GM18861 (cell line): Measurements from ENCODE around the gene MUL1.
"Not testable (repeated sequence)": the region's sequence is repeated elsewhere in the genome, so short reads cannot be mapped to it uniquely, and the experiment has no call there.

Source experiments
- ATAC-seq: cut with Tn5 transposase; IDR thresholded peaks from one replicate; pipeline ENCODE4 v1.9.1; 2021; ENCODE audit not compliant: unreplicated experiment

The MUL1 gene

GRCh38 chr1:20519609-20520262 lies 11.8 kb upstream of the MUL1 start:
- ATAC-seq, result not testable (repeated sequence)

GRCh38 chr1:20511518-20512428 lies 3.8 kb upstream of the MUL1 start:
- no peak for ATAC-seq

GRCh38 chr1:20508411-20508771 lies 440 bp upstream of the MUL1 start:
- no peak for ATAC-seq

GRCh38 chr1:20507248-20507563 lies 745 bp downstream of the MUL1 start:
- ATAC-seq, result peak; percentile 11

GRCh38 chr1:20505488-20505887 lies 2.5 kb downstream of the MUL1 start:
- ATAC-seq, result no peak

GRCh38 chr1:20500716-20501115 lies 7.2 kb downstream of the MUL1 start:
- no peak for ATAC-seq

- ATAC-seq, result no peak
Observed at GRCh38 chr1:20499718-20500117, 8.2 kb downstream of the MUL1 start.

- no peak for ATAC-seq
Observed at GRCh38 chr1:20499105-20499504, 8.8 kb downstream of the MUL1 start.

GRCh38 chr1:20498116-20498515 lies 9.8 kb downstream of the MUL1 start:
- no peak for ATAC-seq

GRCh38 chr1:20497506-20497905 lies 10.4 kb downstream of the MUL1 start:
- ATAC-seq, result no peak

- not testable (repeated sequence) for ATAC-seq
Observed at GRCh38 chr1:20496725-20497383, 11.1 kb downstream of the MUL1 start.

- ATAC-seq, result no peak
Observed at GRCh38 chr1:20496241-20496661, 11.7 kb downstream of the MUL1 start.

GRCh38 chr1:20495661-20496060 lies 12.3 kb downstream of the MUL1 start:
- no peak for ATAC-seq

- ATAC-seq, result no peak
Observed at GRCh38 chr1:20494609-20495311, 13.2 kb downstream of the MUL1 start.

- no peak for ATAC-seq
Observed at GRCh38 chr1:20493839-20494608, 13.9 kb downstream of the MUL1 start.

GRCh38 chr1:20493309-20493708 lies 14.6 kb downstream of the MUL1 start:
- ATAC-seq, result no peak

- no peak for ATAC-seq
Observed at GRCh38 chr1:20492751-20493150, 15.2 kb downstream of the MUL1 start.

- no peak for ATAC-seq
Observed at GRCh38 chr1:20491866-20492265, 16.1 kb downstream of the MUL1 start.

GRCh38 chr1:20491178-20491577 lies 16.8 kb downstream of the MUL1 start:
- ATAC-seq, result no peak

- no peak for ATAC-seq
Observed at GRCh38 chr1:20487236-20487590, 20.7 kb downstream of the MUL1 start.
